HG03469 (cell line): ENCODE data around the gene ARHGAP1.

Source experiments
- ATAC-seq: cut with Tn5 transposase; IDR thresholded peaks from one replicate; pipeline ENCODE4 v1.9.1; 2021; ENCODE audit warnings: mild to moderate bottlenecking, moderate library complexity, moderate number of reproducible peaks; ENCODE audit not compliant: unreplicated experiment

Gene ARHGAP1

GRCh38 chr11:46643531-46643930, 56.9 kb downstream of the ARHGAP1 start:
- ATAC-seq = no peak

GRCh38 chr11:46642627-46643335, 57.6 kb downstream of the ARHGAP1 start:
- ATAC-seq = no peak

- ATAC-seq = no peak
These were observed 58.8 kb downstream of the ARHGAP1 start for GRCh38 chr11:46641639-46642038.

GRCh38 chr11:46640036-46640788, 60.2 kb downstream of the ARHGAP1 start:
- ATAC-seq = no peak

GRCh38 chr11:46639197-46639839, 61.1 kb downstream of the ARHGAP1 start:
- ATAC-seq = no peak

- ATAC-seq = no peak
These were observed 62.9 kb downstream of the ARHGAP1 start for GRCh38 chr11:46637546-46637945.

GRCh38 chr11:46635557-46636139, 64.8 kb downstream of the ARHGAP1 start:
- no peak for ATAC-seq

- ATAC-seq = no peak
These were observed 66.9 kb downstream of the ARHGAP1 start for GRCh38 chr11:46633291-46634217.

GRCh38 chr11:46632502-46632901, 67.9 kb downstream of the ARHGAP1 start:
- no peak for ATAC-seq

- no peak for ATAC-seq
These were observed 68.7 kb downstream of the ARHGAP1 start for GRCh38 chr11:46631676-46632075.

GRCh38 chr11:46630237-46630636, 70.2 kb downstream of the ARHGAP1 start:
- ATAC-seq = no peak

- ATAC-seq = no peak
These were observed 71.5 kb downstream of the ARHGAP1 start for GRCh38 chr11:46628961-46629360.
